ENCODE results near the gene SERTAD2.

The SERTAD2 gene

DNA sequence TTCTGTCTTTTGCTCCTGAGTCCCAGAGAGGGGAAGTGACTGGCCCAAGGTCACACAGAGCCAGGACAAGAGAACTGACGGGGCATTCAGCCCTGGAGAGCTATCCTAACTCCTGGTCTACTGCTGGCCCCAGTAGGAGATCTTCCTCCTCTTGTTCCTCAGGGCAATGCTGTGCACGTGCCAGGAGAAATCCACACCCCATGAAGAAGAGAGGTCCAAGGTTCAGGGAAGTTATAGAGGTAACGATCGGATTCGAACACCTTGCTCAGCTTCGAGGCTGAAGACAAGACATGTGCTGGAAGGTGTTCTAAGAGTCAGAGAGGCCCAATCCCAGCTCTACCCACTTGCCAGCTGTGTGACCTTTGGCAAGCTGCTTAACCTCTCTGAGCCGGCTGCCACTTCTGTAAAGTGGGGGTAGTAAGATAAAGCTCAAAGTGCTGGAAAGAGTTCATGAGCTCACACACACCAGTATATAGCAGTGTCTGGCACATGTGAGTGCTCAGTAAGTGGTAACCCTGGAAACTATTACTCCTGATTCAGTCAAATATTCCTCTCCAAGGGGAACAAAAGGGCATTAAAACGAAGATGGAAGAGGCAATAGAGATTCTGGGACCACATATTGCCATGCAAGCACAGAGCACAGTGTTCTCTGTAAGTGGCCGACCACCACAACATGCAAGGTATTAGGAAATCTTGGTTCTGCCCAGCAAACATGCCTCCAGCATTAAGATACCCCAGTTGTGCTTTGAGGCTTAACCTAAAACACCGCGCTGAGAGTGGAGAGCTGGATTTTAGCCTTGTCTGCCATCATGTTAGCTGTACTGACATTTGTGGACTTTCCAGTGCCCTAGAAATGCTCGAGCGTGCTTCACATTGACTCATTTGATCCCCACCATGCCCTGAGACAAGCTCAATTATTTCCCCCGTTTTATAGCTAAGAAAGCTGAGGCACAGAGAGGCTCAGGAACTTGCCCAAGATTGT, 25.6 kb downstream of the SERTAD2 start:
- no peak for DNase-seq

GRCh38 chr2:64626963-64627760, 26.6 kb downstream of the SERTAD2 start:
- no peak for DNase-seq

DNA sequence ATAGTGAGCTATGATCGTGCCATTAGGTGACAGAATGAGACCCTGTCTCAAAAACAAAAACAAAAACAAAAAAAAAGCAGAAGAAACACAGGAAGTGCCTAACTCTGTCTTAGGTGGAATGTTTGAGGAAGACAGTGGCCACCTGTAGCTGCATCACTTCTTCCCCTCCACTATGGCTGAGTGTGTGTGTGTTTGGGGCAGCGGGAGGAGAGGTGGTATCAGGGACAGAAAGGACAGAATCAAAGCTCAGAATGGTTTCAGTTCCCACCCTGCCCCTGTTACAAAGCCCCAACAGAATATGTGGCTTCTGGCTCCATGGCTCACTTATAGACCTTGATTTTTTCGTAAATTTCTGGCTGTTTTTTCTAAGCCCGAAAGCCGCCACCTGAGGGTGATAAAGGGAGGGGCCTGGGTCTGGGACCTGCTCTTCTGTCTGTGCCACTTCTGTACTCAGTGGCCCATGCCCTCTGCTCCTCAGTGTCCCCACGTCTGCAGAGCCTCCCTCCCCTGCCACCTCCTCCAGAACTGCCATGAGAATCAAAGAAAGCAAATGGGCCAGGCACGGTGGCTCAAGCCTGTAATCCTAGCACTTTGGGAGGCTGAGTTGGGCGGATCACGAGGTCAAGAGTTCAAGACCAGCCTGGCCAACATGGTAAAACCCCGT, 27.4 kb downstream of the SERTAD2 start:
- DNase-seq, result no peak

- DNase-seq, result no peak
Measured at GRCh38 chr2:64625299-64626145, 28.2 kb downstream of the SERTAD2 start.

DNA sequence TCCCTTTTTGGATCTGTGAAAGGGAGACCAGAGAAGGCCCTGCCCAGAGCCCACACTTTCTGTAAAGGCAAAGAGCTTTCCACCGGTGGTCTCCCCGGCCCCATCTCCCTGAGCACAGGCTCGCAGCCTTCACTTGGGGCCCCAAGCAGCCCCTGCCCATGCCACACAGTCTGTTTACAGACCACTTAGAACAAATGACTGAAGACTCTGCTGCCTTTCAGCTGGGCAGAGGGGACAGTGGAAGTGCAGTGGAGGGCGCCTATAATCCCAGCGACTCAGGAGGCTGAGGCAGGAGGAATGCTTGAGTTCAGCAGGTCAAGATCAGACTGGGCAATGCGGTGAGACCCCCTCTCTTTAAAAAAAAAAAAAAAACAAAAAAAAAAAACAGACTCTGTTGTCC, 28.9 kb downstream of the SERTAD2 start:
- no peak for DNase-seq

- DNase-seq, result no peak
Measured at GRCh38 chr2:64624108-64624610, 29.6 kb downstream of the SERTAD2 start.

DNA sequence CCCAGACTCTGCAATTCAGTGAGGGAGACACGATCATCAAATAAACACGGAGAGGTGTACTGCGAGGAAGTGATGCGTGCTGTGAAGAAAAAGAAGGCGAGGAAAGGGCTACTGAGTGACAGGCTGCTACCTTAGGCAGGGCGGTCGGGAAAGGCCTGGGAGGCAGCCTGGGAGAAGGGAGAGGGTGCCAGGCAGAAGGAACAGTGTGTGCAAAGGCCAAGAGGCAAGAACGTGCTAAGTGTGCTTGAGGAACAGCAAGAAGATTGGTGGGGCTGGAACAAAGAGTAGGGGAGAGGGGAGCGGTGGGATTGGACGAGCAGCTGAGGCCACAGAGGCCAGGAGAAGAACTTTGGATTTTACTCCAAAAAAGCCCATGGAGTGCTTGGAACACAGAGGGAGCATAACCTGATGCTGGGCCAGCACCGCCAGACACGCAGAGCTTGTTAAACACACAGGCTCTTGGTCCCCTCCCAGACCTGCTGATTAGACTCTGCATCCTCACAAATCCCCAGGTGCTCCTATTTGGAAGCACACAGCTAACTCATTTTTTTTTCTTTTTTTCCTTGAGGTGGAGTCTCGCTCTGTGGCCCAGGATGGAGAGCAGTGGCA, 30.4 kb downstream of the SERTAD2 start:
- DNase-seq, result no peak

GRCh38 chr2:64622443-64623241, 31.1 kb downstream of the SERTAD2 start:
- DNase-seq, result no peak

GRCh38 chr2:64620661-64621060, 33.1 kb downstream of the SERTAD2 start:
- no peak for DNase-seq

- DNase-seq, result no peak
Measured at GRCh38 chr2:64617631-64618151, 36.0 kb downstream of the SERTAD2 start.

DNA sequence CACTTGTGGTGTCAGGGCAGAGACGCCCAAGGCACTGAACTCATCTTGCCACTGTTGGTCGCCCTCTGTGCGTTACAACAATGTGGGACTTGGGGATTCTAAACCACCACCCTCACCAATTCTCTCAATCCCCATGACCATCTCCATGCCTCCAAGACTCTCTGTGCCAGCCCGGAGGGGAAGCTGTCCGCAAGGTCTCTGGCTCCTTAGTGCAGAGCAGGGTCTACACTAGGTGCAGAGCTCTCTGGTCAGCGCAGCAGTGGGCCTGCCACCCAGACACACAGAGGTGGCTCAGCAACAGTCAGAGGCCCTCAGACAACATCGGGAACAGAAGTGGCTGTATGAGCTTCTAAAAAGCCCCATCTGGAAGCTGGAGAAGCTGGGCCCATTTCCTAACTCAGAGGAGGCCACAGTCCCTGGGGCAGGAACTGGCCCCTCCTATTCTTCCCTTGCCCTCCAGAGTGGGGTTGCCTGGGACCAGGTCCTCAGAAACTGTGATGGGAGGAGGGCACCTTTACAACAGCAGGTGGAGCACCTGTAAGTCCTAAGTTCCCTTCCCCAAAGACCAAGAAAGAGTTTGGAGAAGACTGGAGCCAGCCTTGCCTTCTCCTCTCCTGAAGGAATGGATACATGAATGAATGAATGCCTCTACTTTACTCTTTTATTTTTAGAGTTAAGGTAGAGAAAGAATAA, 37.7 kb downstream of the SERTAD2 start:
- DNase-seq, result no peak

DNA sequence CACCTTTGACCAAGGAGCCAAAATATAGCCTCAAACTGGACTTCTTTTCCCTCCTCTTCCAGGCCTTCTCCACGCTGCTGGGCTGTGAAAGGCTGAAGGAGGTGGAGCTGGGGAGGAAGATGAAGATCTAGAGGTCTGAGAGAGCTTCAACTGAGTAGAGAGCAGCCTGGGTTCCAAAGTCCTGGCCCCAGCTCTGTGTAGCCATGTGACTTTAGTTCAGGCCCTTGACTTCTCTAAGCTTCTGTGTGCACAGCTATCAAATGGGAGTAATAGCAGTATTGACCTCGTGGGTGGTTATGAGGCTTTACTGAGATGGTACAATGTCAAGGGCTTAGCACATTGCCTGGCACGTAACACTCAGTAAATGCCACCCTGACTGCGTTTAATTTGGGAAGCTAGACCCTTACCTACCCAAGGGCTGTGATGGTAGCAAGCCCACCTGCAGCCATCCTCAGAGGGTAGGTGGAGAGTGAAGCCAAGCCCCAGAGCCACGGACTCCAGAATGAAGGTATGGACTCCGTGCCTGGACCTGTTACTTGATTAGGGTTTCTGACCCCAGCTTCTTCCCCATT, 38.4 kb downstream of the SERTAD2 start:
- no peak for DNase-seq

DNA sequence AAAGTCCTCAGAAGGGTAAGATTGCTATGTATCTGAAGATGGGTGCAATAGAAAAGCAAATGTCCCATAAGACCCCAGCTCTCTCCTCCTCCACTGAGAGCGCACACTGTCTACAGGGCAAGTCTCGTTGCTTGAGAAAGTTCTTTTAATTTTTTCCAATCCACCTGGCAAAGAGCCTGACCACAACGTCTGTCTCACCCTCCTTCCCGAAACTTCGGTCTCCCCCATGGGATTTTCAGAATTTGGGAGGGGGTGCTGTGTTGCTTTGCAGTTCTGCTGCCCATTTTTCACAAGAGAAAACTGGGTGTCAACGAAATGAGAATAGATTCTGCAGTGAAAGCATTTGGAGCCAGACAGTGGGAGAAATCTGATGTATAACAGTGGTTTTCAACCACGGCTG, 40.4 kb downstream of the SERTAD2 start:
- DNase-seq, result no peak

- no peak for DNase-seq
Measured at GRCh38 chr2:64612575-64613195, 41.0 kb downstream of the SERTAD2 start.

DNA sequence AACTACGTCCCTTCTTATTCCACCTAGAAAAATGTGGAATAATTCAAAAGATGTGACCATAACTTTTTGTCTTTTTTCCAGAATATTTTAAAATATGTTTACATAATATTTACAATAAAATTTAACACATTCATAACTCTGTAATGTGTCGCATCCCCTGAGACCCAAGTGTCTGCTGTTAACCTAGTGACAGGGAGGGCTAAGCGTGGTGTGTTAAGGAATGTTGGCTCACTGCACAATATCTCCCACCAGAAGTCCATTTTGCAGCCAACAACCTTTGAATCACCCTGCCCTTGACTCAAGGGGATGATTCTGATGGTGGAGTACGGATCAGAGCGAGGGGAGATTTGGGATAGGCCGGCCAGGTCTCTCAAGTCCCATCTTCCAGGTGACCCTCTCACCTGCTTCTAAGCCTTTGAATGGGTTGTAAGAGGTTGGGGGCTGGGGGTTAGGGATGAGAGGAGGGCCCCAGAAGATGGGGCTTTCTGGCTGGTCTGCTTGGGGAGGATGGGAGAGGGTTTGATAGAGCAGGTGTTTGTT, 43.3 kb downstream of the SERTAD2 start:
- DNase-seq, result no peak

DNA sequence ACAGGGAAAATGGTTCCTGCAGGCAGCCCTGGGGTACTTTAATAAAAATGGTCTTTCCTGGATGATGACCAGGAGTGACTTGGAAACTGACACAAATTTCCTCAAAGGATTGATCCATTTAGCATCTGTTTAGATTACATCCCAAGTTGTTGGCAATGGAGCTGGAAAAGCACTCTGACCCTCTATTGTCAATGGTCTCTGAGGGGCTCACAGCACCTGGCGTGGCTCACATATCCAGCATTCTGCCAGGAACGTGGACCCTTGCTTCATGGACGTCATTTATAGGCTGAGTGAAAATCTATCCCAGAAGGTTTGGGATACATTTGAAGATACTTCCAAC, 43.8 kb downstream of the SERTAD2 start:
- DNase-seq, result no peak

DNA sequence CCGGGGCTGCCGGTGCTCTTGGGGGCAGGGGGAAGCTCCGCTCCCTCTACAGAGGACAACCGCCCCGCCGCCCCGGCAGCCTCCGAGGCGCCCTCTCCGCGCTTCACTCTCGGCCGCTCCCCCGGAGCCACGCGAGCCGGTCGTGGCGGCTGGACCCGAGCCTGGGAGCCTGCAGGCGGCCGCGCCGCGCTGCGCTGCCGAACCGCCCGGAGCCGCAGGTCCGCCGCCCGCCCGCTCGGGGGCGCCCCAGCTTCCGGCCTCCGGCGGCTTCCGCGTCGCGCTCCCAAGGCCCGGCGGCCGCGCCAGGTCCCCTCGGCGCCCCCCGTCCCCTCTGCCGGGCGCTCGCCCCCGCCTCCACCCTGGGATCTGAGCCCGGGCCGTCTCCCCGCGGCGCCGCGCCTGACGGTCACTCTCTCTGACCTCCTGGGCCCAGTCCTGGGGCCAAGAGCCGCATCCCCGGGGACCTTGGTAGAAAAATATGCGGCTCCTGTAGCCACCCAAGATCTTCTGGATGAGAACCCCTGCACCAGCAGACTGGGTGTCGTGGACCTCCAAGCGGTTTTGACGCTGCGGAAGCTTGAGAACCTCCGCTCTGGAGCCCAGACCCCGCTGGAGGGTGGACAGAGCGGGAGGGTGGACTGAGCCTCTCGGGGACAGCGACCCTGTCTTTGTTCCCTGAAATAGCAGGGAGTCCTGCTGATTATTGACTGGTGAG, 44.3 kb downstream of the SERTAD2 start:
- DNase-seq, result peak; percentile 74

DNA sequence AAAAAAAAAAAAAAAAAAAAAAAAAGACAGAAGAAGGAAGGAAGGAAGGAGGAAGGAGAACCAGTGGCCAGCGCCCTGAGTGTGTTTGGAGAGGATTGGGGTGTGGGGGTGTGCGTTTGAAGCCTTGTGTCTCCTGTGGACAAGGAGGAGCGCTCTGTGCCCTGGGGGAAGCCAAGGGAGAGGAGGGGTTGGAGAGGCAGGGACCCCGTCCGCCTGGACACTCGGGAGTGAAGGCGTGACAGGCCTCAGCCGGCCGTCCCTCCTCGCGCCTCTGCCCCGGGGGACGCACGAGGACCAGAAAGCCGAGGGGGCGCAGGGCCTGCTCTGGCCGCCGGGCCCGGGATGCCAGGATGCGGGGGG, 44.9 kb downstream of the SERTAD2 start:
- peak; percentile 25 for DNase-seq

Measured in activated CD4-positive, alpha-beta T cell treated with anti-CD3 and anti-CD28 coated beads for 48 hours (primary cell).